Erythroblast (primary cell): ENCODE results near the gene FAM3C.
A peak's percentile ranks its signal among the peaks of the same experiment; 100 is the strongest.

Source experiments
- DNase-seq, 2 experiments: peaks; one replicate each; lab custom pipeline; 2025; lab: John Stamatoyannopoulos, UW
- GATA1 ChIP-seq: IDR thresholded peaks from 2 replicates; pipeline ENCODE4 v1.6.1; 2011; ENCODE audit warnings: low read depth, mild to moderate bottlenecking, control low read depth, low read length, moderate library complexity
- POLR2A ChIP-seq: IDR thresholded peaks from 2 replicates; pipeline ENCODE4 v1.6.1; 2011; ENCODE audit warnings: mild to moderate bottlenecking, low read length

Gene FAM3C

GRCh38 chr7:121376979-121377378 is 19.1 kb downstream of the FAM3C start:
- TF ChIP-seq GATA1: no peak
- no peak for DNase-seq

GRCh38 chr7:121373177-121373576 is 22.9 kb downstream of the FAM3C start:
- no peak for TF ChIP-seq POLR2A
- no peak for TF ChIP-seq GATA1
- DNase-seq: no peak

- TF ChIP-seq POLR2A (no peak), GATA1 (no peak)
- DNase-seq: no peak
These were observed 23.6 kb downstream of the FAM3C start for GRCh38 chr7:121372376-121373010.

GRCh38 chr7:121371883-121372282 is 24.2 kb downstream of the FAM3C start:
- TF ChIP-seq POLR2A: no peak
- TF ChIP-seq GATA1: no peak
- no peak for DNase-seq

- TF ChIP-seq POLR2A (no peak), GATA1 (no peak)
- DNase-seq: no peak
These were observed 24.7 kb downstream of the FAM3C start for GRCh38 chr7:121371367-121371766.

GRCh38 chr7:121369462-121369861 is 26.6 kb downstream of the FAM3C start:
- TF ChIP-seq GATA1 (no peak), POLR2A (no peak)
- peak in 1 of 2 experiments; percentile 11 for DNase-seq

- DNase-seq: peak; percentile 41 to 70
- TF ChIP-seq POLR2A (no peak), GATA1 (no peak)
These were observed 29.2 kb downstream of the FAM3C start for GRCh38 chr7:121366852-121367431.

- no peak for DNase-seq
- TF ChIP-seq POLR2A: no peak
- no peak for TF ChIP-seq GATA1
These were observed 35.5 kb downstream of the FAM3C start for GRCh38 chr7:121360564-121360963.

GRCh38 chr7:121355574-121355973 is 40.5 kb downstream of the FAM3C start:
- no peak for DNase-seq
- TF ChIP-seq GATA1 (no peak), POLR2A (no peak)

GRCh38 chr7:121352323-121352722 is 43.8 kb downstream of the FAM3C start:
- no peak for TF ChIP-seq GATA1
- TF ChIP-seq POLR2A: no peak
- DNase-seq: no peak

- no peak for DNase-seq
These were observed 44.4 kb downstream of the FAM3C start for GRCh38 chr7:121351682-121352081.

GRCh38 chr7:121344497-121344896 is 51.6 kb downstream of the FAM3C start:
- no peak for DNase-seq
- TF ChIP-seq GATA1 (no peak), POLR2A (no peak)

More at GRCh38 chr7:121351682-121352081, 44.4 kb downstream of the FAM3C start:
- TF ChIP-seq POLR2A: no peak

GRCh38 chr7:121344093-121344492 is 52.0 kb downstream of the FAM3C start:
- no peak for DNase-seq
- TF ChIP-seq GATA1 (no peak), POLR2A (no peak)

- DNase-seq: no peak
- no peak for TF ChIP-seq GATA1
- no peak for TF ChIP-seq POLR2A
These were observed 52.8 kb downstream of the FAM3C start for GRCh38 chr7:121343302-121343701.

GRCh38 chr7:121342631-121343030 is 53.5 kb downstream of the FAM3C start:
- no peak for DNase-seq
- TF ChIP-seq GATA1: no peak
- no peak for TF ChIP-seq POLR2A
